ENCODE data around the gene MAML2.

Gene MAML2

DNA sequence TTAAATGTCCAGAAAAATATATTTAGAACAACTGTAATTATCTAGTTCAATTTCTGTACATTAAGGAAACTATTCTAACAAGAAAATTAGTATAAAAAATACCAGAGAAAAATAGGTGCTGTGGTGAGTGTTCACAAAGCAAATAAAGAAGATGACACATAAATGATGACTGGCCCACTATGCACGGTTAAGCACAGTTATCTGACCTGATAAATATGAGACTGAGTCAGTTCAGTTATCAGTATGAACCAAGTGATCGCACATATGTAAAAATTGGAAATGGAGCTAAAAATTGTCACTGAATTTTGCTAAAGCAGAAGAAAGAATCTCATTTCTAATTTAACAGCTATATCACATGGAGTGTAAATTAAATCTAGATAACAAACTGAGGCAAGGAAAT lies 18.8 kb upstream of the MAML2 start:
- POLR2A ChIA-PET (ENCODE audit: low non-redundant PET) = no interaction called here

DNA sequence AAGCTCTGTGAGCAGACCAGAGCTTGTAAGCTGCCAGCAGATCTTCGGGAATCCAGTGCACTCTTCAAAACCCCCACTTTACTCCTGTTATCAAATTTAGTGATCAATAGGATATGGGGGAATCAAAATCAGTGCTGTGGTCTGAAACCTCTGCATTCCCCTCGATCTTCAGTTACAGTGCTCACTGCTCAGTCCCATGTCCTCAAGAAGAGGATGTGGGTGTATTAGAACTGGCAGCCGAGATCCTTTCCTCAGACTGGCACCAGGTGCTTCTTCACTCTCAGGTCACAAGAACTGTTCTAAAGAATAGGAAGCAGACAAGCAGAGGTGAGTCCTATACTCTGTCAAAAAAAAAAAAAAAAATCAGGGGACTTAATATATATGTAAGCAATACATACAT lies 15.3 kb upstream of the MAML2 start:
- CTCF ChIA-PET = no interaction called here
- POLR2A ChIA-PET (ENCODE audit: low non-redundant PET) = no interaction called here
- no peak for DNase-seq (ENCODE audit: low spot score)
- TF ChIP-seq, protein P1, sequence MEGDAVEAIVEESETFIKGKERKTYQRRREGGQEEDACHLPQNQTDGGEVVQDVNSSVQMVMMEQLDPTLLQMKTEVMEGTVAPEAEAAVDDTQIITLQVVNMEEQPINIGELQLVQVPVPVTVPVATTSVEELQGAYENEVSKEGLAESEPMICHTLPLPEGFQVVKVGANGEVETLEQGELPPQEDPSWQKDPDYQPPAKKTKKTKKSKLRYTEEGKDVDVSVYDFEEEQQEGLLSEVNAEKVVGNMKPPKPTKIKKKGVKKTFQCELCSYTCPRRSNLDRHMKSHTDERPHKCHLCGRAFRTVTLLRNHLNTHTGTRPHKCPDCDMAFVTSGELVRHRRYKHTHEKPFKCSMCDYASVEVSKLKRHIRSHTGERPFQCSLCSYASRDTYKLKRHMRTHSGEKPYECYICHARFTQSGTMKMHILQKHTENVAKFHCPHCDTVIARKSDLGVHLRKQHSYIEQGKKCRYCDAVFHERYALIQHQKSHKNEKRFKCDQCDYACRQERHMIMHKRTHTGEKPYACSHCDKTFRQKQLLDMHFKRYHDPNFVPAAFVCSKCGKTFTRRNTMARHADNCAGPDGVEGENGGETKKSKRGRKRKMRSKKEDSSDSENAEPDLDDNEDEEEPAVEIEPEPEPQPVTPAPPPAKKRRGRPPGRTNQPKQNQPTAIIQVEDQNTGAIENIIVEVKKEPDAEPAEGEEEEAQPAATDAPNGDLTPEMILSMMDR (conservative IDR thresholded peaks at IDR 0.05; ENCODE audit: low read depth) = no peak
- no peak overlapping the region for H3K27ac ChIP-seq

More for the DNA sequence above, 18.8 kb upstream of the MAML2 start:
- TF ChIP-seq, protein P1 (conservative IDR thresholded peaks at IDR 0.05; ENCODE audit: low read depth) = no peak
- CTCF ChIA-PET = interaction anchor here (1.0 kb wide), 1 partner anchor 18 kb away, joined by 3 read pairs; no protein-coding TSS in a partner anchor
- H3K27ac ChIP-seq = no peak overlapping the region
- DNase-seq (ENCODE audit: low spot score) = no peak

DNA sequence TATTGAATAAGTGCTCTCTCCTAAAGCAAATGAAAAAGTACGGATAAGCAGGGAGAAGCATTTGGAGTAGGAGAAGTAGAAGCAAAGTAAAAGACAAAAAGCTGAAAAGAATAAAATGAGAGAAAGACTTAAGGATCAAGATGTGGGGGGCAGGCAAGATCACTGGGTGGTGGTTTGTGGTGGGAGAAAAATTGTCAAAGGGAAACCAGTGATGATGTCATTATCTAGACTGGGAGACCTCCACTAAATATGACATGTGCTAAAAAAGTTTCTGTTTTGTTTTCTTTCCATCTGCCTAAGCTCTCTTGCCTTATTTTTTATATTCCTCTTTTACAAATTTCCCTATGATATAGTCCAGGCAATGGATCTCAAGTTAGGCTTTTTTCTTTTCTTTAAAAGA lies 14.8 kb upstream of the MAML2 start:
- H3K27ac ChIP-seq = no peak overlapping the region
- DNase-seq (ENCODE audit: low spot score) = no peak
- CTCF ChIA-PET = no interaction called here
- POLR2A ChIA-PET (ENCODE audit: low non-redundant PET) = no interaction called here
- TF ChIP-seq, protein P1 (conservative IDR thresholded peaks at IDR 0.05; ENCODE audit: low read depth) = no peak

DNA sequence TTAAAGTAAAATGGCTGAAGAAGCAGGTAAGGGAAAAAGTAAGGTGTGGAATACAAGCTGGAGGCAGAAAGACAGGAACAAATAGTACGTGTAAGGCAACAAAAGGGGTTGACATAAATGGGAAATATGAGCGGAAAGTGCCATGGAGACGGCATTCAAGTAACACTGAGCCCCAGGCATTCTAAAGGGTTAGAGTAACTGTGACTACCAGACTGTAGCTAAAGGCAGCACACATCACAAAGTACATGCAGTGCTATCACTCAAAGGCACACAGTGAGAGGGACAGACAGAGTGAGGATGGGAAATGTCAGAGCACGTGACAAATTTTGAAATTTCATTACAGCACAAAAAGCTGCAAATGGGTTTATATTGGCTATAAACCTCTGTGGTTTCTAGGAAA lies 13.9 kb upstream of the MAML2 start:
- ChIA-PET POLR2A (ENCODE audit: low non-redundant PET) (no interaction called here), CTCF (interaction anchor here (0.7 kb wide), 1 partner anchor 1851 kb away, joined by 4 read pairs; no protein-coding TSS in a partner anchor)
- no peak overlapping the region for H3K27ac ChIP-seq

DNA sequence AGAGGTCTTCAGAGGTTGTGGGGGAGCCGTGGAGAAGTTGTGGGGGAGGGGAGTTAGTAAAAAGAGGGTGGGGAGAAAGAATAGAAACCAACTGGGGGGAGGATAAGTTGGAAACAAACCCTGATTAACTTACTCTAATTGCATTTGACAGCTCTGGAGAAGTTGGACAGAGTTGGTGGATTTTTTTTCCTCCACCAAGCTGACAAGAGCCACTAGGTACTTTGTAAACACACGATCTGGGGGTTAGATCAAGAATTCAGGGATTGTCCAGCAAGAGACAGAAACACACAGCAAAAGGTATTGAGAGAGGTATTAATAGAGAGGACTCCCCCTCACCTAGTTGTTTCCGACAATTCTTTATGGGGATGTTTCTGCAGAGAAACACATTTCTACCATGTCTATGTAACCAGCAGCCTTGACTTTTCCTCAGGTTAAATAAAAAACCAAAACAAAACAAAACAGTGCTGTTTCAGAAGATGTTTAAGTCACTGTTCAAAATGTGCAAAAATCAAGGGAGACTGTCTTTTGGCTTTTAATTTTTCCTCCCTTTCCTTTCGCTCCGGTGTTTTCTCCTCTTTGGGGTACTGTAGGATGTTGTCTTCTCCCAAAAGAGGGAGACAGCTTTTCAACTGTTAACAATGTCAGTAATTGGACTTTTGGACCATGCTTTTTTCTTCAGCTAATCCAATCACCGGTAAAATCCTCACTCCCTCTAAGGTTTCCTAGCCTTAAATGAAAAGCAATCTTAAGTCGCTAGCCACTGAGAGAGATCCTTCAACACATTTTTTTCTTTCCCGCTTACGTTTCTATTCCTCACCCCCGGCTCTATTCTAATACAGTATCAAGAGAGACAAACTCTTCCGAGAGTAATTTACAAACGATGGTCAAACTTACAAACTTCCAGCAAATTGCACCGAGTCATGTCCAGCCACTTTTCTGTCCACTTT lies 708 bp downstream of the MAML2 start:
- H3K27ac ChIP-seq = peak overlapping the region; percentile 63
- TF ChIP-seq, protein P1 (conservative IDR thresholded peaks at IDR 0.05; ENCODE audit: low read depth) = no peak; the same call in none of the 2 replicates
- POLR2A ChIA-PET (ENCODE audit: low non-redundant PET) = no interaction called here
- peak; percentile 35 for DNase-seq (ENCODE audit: low spot score)
- CTCF ChIA-PET = interaction anchor here (0.5 to 3.0 kb wide), 38 partner anchors 12 to 1188 kb away, joined by 3 to 48 read pairs (median 3); no protein-coding TSS in a partner anchor

More for the DNA sequence above, 13.9 kb upstream of the MAML2 start:
- TF ChIP-seq, protein P1 (conservative IDR thresholded peaks at IDR 0.05; ENCODE audit: low read depth) = no peak
- DNase-seq (ENCODE audit: low spot score) = no peak

DNA sequence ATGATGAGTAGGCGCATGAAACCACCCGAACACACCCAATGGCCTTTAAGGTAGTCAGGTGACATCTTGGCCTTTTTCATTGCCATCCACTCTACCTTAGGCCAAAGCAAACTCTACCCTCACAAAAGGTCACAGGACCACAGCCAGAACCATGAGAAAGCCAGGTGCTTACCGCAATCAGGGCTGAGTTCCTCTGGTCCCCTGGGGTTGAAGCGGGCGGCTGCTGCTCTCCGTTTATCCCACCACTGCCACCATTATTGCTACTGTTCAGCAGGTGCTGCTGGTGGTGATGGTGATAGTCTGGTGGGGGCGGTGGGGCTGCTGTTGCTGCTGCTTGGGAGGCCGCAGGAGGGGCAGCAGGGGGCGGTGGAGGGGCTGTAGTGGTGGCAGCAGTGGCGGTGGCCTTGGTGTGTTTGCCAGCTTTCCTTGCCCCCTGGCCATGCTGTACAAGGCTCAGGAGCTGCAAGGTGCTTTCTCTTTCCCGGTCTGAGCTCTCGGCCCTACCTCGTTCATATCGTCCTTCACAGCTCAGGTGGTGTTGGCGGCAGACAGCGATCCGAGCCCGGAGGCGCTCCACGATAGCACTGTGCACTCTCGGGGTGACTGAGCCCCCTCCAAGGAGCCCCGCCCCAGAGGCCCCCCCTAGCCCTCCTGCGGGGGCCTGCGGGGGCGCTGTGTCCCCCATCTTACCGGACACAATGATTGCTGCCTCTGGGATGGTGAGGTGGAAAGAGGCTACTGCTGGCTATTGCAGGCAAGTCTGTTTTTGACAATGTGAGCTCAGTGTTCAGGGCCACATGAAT lies 1.6 kb downstream of the MAML2 start:
- TF ChIP-seq, protein P1 (conservative IDR thresholded peaks at IDR 0.05; ENCODE audit: low read depth) = peak; percentile 72
- CTCF ChIA-PET = interaction anchor here (0.6 to 3.0 kb wide), 12 partner anchors 27 to 505 kb away, joined by 3 to 48 read pairs (median 3); no protein-coding TSS in a partner anchor
- peak overlapping the region; percentile 63 for H3K27ac ChIP-seq
- POLR2A ChIA-PET (ENCODE audit: low non-redundant PET) = interaction anchor here (0.5 kb wide), 1 partner anchor 225 kb away, joined by 3 read pairs; no protein-coding TSS in a partner anchor
- DNase-seq (ENCODE audit: low spot score) = peak; percentile 26
